ENCODE measurements around the gene SLIT3.
"Not testable (repeated sequence)": the region's sequence is repeated elsewhere in the genome, so short reads cannot be mapped to it uniquely, and the experiment has no call there.

SLIT3 gene

DNA sequence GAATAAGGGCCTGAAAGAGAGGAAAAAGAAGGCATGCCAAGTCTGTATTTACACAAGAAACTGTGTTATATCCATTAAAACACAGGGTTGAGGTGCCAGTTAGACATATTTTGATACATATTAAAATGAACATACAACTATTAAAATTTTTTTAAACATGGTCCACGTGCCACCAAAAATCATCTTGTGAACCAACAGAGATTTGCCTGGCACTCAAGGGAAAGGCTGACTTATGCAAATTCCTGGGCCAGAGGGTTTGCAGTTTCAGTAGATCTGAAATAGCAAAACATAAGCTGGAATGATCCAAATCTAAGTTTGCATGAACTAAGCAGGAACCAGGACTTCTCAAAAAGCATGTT, 168.7 kb downstream of the SLIT3 start:
- no peak for DNase-seq

DNA sequence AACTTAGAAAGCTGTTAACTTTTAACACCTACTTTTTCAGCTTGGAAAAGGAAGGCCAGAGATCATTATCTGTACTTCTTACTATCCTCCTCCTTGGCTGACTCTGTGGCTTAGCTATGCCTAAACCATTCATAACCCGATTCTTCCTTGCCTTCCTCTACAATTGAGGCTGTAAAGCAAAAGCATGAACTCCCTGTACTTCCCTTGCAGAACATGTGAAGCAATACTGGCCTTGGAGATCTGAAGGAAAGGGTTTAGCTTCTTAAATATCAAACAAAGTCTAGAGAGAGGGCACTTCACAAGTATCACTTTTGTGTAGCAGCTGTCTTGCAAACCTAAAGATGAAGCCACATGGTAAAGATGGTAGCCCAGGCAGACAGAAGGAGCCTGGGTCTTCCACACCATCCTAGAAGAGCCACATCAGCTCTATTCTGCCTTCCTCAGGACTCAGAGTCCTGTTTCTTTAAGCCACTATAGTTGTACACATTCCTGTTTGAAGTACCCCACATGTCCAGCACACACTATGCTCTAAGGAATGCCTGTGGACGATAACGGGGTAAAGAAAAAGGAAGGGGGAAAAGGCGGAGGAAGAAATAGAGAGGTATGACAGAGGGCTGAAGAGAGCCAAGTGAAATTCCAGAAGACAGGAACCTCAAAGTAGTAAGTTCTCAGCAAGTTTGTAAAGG, 169.2 kb downstream of the SLIT3 start:
- no peak for DNase-seq

DNA sequence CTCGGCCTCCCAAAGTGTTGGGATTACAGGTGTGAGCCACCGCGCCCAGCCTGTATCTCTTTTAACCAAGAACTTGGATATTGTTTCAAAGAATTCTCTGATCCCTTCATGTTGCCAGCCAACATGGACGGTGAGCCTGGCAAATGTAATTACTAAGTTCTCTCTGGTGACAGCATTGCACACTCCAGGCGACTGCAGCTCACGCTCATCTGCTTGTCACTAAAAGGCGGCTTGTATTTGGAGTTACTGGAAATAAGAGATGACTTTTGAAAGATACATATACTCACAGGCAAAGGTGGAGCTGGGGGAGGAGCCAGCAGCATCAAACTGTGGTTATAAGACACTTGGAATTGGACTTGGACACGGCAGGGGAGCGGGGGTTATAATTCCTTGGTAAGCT, 172.3 kb downstream of the SLIT3 start:
- DNase-seq, result no peak

DNA sequence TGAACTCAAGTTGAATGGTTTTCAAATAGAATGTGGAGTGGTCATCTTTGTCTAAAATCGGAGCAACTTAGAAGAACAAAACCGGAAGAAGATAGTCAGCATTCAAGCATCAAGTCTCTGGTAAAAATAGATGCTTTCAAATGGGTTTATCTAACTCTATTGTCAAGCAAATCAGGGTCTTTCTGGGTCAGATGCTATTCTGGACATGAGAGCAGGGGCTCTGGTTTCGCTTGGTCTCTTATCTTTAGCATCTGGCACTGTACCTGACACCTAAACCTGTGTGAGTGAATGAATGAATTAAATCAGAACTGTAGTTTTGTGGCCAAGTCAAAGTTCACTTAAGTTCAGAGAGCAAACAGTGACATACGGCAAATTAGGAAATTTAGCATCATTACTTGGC, 173.5 kb downstream of the SLIT3 start:
- no peak for DNase-seq

DNA sequence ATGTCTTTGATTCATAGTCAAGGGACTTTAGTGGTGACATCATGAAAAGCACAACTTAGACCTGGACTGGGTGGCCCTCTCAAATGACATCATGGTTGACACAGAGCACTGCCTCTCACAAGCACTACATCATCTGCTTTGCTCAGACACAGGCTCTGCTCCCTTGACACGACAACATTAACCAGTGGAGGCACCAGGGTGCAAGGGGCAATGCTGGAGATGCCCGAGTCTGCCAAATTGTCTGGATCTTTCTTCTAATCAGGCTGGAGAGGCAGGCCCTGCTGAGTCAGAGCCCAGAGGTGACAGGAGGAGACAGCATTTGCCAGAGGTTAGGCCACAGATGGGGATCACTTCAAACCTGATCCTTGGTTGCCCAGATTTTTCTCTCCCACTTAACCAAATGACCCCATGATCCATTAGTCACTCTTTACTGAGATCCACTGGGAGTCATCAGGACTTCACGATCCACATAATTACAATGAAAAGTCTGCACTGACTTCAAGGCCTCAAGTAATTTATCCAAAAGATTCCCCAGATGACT, 174.4 kb downstream of the SLIT3 start:
- DNase-seq, result no peak

DNA sequence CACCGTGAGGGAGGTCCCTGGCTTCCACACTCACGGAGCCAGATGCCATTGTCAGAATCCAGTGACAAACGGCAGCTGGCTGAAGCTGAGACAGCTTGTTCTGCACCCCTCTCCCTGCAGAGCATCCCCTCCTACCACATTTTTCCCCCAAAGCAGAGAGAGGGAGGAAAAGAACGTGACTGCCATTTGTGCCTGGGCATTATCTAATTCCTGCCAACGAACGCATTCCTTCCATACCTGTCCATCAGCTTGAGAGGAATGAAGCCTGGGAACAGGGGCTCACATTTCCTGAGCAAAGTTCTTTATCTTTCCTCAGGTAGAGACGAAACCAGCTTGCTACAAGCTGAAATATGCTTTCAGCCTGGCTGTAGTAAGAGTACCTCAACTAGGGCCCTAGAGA, 175.4 kb downstream of the SLIT3 start:
- DNase-seq, result no peak

- no peak for DNase-seq
Observed at GRCh38 chr5:169122951-169123350, 178.0 kb downstream of the SLIT3 start.

DNA sequence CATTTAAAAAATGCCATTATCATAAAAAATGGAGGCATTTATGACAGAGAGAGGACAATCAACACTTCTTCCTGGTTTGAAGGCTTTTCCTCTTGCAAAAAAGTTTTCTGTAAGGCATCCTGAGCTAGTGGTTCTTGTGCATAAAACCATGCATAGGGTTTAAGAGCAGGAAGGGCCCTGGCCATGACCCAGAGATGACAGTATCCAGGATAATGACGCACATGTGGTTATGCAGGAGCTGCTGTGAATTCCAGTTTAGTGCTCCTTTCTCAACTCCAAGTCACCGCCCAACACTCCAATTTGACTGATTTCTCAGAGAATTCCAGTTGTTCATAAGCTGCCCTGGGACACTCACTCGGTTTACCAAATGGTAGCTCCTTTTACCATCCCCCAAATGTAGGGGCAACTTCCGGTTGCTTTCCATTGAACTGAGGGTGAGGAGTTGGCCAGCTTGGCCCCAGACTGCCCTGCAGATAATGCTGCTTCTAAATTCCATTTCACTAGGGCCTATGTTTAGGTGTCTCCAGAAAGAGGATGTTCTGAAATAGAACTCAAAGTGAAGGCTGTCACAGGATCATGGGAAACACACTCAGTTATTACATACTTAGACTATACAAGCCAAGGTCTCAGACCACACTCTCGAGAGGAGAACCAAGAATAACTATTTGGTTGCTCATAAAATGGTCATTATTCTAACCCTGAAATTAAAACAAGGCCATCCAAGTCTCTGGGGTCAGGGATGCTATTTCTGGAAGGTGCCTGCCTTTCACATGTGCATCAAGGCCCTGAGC, 179.1 kb downstream of the SLIT3 start:
- no peak for DNase-seq

GRCh38 chr5:169119288-169120048, 181.5 kb downstream of the SLIT3 start:
- no peak for DNase-seq

GRCh38 chr5:169116961-169117461, 183.9 kb downstream of the SLIT3 start:
- no peak for DNase-seq

DNA sequence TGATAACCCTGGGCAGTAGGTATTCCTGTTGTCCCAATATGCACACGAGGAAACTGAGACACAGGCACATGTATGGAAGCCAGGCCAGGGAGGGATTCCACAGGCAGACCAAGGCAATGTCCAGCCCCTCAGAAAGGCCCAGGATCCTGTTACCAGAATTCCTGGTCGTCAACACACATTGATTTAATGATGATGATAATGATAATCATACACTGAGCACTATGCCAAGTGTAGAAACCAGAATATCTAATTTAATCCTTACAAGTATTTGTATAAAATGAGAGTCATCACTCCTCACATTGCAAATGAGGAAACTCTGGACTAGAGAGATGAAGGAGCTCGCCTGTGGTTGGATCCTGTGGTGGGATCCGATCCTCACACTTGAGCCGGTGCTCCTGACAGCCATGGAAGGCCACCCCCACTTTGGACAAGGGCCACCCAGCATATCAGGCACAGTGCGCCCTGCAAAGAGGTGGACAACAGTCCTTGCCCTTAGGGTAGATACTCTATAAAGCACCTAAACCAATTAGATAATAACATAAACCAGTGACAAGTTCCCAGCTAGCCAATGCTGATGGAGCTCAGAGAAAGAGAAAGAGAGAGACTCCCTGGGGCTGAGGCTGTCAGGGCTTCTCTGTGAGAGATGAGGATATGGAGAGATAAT, 185.3 kb downstream of the SLIT3 start:
- no peak for DNase-seq

DNA sequence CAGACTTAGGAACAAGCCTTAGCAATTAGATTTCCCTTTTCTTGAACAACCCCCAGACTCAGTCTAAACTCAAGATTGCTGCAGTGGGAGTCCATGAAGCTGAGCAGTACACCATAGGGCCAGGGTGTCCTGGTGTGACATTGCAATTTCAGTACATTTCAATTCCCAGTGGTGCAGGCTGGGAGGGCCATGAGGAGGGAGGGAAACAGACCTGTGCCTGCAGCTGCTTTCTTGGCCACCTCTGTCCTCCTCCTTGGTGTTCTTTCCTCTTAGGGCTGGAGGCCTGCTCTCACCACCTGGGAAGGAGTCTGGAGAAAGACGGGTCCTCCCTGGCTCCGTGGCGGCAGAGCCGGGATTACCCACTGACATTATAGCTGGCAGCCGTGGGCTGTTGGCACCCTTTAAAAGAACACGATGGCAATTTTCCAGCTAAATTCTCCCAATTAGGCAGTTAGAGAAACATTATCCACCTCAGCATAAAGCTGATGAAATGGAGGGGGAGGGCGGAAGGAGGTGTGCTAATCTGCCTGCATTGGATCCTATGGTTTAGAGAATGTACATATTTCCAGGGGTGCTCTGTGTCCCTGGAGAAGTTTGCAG, 186.4 kb downstream of the SLIT3 start:
- DNase-seq, result peak; percentile 24

- no peak for DNase-seq
Observed at GRCh38 chr5:169112016-169112415, 188.9 kb downstream of the SLIT3 start.

GRCh38 chr5:169106911-169107706, 193.8 kb downstream of the SLIT3 start:
- no peak for DNase-seq

DNA sequence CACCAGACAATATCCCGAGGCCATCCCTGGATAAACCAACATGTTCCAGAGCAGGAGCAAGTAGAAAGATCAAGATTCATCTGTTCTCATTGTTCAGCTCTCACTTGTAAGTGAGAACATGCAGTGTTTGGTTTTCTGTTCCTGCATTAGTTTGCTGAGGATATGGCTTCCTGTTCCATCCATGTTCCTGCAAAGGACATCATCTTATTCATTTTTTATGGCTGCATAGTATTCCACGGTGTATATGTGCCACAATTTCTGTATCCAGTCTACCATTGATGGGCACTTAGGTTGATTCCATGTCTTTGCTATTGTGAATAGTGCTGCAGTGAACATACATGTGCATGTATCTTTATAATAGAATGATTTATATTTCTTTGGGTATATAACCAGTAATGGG, 195.4 kb downstream of the SLIT3 start:
- DNase-seq, result not testable (repeated sequence)

DNA sequence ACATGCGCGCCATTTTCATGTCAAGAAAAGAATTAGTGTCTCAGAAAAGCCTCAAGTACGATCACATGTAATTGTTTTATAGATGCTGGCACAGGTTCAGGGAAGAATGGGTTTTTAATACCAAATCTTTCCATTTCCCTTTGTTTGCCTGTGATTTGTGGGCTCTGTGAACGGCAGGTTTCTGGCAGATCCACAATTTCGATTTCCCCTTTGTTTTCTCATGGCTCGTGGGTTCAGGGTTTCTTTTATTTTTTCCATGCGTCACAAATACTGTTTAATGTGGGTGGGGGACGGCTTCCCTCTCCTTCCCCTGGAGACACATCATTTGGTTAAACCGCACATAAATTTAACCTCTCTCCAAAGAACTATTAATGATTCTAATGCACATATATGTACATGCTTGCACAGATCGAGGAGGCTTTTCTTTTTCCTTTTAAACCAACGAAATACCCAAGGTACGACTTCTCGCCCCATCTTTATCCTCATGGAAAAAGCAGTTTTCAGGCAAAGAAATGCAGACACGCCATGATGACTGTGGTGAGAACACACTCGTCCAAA, 195.9 kb downstream of the SLIT3 start:
- DNase-seq, result peak; percentile 41

DNA sequence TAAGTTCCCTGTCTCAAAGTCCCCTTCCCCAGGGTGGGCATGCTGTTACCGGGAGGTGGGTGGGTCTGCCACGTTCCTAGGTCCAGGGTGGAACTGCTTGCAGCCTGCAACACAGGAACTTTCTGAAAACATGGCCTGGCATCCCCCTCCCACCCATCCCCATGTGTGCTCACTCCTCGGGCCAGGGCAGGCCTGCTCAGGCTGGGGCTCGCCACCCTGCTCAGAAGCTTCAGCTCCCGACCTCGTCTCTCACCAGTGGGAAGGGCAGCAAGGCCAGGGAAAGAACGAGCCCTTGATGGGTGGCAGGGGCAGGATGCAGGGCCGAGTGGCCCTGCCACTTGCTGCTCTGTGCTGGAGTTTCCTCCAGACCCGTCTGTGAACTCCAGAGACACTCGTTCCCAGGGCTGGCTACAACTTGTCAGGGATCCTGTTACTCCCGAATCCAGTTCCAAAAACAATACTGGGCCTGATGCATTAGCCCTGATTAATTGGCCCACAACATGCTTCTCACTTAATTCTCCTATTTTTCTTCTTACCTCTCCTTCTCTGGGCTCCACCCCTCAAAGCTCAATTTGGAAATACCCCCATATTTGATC, 197.3 kb downstream of the SLIT3 start:
- no peak for DNase-seq

GRCh38 chr5:169101966-169102365, 199.0 kb downstream of the SLIT3 start:
- DNase-seq, result no peak

- DNase-seq, result no peak
Observed at GRCh38 chr5:169100735-169101075, 200.2 kb downstream of the SLIT3 start.

DNA sequence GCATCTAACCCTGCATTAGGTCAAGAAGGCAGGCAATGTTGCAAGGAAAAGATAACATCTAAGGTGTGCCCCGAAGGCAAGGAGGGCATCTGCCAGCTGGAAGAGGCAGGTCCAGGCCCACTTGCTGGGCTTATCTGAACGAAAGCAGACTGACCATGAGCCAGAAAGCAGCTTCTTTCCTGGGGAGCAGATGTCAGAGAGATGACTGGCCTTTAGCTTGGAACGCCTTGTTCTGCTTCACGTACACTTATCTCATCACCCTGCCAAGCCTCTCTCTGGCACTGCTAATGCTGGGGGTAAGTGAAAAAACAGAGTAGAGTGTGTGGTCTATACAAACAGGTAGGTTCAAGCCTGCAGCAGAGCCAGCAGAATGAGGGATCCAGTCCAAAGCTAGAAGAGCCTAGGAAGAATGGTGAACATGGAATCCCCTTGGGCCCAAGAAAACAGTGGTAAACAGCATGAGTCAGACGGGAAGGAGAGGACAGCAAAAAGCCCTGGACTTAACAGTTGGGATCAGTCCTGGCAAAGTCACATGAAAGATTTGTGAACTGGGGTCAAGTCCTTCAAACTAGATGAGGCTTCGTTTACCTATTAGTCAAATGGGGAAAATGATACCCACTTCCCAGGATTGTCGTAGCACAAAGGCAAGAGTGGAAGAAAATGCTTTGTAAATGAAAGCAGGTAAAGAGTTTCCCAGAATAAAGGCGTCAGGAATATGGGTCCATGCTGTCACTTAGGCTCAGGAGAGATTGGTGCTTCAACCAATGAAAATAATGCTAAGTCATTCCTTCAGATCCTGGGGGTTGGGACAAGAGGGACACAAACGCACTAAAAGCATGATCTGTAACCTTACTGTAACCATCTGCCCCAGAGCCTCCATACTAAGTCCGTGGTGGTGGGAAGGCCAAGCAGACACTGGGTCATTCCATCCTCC, 200.9 kb downstream of the SLIT3 start:
- no peak for DNase-seq
